ENCODE results near the gene CETN3.

The CETN3 gene

DNA sequence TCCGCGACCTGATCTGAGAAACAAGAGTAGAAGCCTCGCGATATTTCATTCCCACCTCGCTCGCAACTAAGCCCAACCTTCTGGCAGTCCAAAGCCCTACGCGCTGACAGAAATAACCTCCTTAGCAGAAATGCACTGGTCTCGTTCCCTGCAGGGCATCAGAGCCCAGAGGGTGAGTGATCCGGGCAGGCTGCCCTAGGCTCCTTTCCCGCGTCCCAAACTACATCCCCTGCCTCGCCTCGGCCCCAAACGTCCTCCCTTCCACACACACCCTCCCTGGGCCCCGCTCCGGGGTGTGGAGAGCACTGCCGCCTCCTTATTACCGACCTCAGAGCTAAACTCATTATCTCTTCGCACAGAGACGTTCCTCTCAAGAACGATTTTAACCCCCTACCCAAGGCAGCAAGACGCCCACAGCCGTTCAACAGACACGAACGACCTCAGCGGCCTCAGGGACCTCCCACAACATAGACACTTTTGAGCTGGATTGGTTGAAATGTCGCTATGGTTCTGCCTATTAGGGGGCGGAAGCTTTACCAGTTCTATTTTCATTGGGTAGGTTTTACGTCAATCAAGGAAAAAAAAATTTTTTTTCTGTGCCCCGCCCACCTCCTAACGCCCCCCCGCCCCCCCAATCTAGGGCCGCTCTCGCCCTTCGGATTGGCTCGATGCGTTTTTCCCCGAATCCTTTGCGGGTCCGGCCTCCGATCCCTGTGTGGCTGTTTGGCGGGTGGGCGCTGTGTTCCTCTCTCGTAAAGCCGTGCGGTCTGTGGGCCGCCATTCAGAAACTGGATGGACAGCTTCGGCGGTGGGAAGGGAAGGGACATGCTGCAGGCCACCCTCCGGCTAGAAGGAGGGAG is at the start of gene CETN3:
TSS of gene CETN3 (minus strand) at position 439 of the 860 bp plus-strand sequence. CDS start at position 344, 95 bp downstream.
- peak; percentile 94 for DNase-seq

DNA sequence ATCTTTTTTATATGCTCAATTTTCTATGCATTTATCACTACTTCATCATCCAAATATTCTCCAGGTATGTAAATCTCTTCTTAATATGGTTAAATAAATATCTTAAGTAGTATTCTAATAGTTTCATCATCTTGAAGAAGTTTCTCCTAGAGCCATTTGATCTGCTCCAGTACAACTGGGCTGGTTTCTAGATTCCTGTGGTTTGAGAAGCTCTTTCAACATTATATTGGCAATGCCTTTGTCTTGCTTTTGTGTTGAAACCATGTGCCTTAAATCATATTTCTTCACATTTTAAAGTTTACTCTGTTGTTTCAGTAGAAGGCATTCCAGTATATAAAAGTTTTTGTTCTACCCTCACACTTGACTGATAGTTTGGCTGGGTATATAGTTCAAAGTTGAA is 37.4 kb upstream of the CETN3 start:
- DNase-seq: no peak

DNA sequence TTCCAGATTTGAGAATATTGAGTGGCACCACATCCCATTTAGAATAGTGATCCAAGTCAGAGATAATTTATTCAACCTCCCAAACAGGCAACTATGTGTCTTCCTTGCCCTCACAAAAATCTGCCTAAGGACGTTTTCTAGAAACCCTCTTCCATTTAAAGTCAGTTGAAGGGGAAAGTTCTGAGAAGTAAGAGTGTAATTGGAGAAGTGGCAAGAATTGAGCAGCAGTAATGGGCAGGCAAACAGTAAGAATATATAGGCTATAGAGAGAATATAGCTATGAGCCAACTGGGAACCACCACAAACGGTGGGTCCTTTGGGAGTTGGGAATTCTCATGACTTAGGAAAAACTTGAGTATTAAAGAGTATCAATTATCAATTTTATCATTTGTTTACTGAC is 31.1 kb upstream of the CETN3 start:
- DNase-seq: no peak

DNA sequence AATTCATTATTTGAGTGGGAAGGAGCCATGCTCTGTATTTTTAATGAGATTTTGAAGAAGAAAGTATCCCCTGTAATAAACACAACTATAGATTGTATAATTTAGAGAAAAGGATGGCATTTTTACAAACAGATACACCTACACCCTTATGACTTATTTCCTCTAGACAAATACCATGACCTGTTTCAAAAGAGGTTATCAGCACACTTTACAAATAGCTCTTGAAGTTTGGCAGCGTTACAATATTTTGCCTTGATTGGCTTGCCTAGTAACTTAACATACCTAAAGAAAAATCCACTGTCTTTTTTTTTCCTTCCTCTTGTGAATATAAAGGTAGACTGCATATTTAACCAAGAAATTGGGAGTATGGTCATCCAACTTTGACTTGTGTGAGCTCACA is 28.5 kb upstream of the CETN3 start:
- no peak for DNase-seq

DNA sequence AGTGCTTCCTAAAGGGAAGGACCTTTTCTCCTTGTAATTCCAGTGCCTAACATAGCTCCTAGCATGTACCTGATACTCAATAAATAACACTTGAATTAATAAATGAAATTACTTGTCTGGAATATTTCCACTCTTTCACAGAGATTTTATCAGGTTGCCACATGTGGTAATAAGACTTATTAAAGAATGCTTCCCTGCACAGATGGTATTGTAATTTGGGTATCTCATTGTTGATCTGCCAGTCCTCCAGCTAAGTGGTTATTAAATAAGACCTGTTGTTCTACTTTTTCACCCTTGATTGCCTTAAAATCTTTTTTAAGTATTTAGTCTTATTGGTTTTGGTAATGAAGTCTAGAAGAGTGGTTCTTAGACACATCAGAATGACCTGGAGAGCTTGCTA is 28.1 kb upstream of the CETN3 start:
- DNase-seq: no peak

DNA sequence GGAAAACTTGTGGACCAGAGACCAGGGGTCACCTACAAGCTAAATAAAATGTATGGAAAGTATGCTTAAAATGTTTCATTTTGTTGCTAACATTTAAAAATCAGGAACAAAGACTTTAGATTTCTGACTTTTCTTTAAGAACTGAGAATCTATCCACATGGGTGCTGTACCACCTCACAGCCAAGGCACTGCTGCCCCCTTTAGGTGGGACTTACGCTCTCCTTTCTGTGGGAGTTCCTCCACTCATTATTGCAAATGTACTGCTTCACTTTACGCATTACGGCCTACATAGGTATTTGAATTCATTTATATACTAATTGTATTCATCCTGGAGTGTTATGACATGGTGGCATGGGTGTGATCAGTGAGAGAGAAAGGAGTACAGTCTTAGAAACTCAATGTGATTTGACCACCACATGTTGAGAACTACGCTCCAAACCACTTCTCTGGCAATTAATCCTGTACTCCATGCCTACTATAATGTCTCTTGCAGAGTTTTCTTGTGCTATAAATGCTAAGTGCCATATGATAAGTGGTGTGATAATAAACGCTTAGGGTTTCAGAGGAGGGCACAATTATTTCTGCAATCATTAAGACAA is 24.7 kb upstream of the CETN3 start:
- DNase-seq: no peak

DNA sequence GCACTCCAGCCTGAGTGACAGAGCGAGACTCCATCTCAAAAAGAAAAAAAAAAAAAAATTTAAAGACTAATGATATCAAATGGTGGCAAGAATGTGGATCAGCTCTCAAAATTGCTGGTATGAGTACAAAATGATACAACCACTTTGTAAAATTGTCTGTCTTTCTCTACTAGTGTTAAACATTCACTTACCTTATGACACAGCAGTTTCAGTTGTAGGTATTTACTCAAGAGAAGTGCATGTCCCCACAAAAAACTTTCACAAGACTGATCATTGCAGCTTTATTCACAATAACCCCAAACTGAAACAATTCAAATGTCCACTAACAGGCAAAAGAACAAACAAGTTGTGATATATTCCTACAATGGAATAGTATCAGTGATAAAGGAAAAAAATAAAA is 14.7 kb upstream of the CETN3 start:
- no peak for DNase-seq

DNA sequence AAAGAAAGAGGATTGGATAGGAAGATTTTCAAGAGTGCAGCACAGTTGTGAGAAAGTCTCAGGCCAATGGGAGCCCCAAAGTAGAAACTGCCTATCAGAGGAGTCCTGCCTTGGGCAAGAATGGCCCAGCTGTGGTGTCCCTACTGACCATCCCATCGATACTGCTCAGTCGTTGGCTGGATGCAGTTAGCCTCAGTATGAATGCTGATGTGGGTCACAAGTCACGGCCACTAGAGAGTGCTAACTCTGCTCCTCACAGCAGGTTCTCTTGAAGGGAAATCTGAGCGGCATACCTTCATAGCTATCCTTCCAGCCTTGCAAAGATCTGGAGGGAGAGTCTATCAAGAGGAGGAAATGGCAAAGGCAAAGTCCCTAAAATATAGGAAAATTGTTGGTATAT is 11.6 kb upstream of the CETN3 start:
- DNase-seq: no peak

DNA sequence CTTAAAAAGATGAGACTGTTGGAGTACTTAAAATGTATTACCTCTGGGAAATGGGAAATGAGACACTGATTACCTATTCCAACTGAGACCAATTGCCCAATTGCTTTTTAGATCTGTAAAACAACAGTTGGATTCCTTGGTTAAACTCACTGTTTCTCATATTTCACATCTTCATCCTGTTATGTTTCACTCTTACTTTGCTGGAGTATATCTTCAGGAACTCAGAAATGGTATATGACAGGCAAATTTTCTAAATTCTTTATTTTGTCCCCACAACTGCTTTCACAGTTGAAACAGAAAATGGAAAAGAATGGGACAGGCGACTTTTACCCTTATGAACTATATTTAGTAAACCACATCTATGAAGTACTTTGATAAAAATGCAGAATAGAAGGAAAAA is 8.7 kb upstream of the CETN3 start:
- DNase-seq: no peak

DNA sequence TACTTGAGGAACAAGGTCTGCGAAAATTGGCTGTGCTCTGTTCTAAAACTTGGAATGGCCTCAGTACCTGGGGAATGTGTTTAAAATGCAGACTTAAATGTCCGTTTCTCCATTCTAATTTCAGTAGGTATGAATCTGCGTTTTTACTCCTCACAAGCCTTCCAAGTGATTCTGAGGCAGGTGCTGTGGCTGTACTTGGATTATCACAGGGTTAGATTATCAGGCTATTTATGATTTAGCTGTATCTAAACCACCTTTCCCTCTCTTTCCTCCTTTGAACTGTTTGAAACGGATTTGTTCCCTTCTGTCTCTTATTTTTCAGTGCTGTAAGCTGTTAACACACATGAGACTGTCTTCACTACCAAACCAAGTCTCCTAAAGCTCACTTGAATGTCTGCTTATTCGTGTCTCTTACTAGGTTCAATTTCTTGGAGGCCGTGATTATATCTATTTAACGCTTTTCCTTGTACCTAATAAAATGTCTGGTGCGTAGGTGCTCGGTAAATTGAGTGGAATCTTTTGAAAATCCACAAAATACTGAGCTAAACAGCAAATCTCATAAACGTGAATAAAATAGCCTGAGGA is 714 bp upstream of the CETN3 start:
- DNase-seq: no peak

DNA sequence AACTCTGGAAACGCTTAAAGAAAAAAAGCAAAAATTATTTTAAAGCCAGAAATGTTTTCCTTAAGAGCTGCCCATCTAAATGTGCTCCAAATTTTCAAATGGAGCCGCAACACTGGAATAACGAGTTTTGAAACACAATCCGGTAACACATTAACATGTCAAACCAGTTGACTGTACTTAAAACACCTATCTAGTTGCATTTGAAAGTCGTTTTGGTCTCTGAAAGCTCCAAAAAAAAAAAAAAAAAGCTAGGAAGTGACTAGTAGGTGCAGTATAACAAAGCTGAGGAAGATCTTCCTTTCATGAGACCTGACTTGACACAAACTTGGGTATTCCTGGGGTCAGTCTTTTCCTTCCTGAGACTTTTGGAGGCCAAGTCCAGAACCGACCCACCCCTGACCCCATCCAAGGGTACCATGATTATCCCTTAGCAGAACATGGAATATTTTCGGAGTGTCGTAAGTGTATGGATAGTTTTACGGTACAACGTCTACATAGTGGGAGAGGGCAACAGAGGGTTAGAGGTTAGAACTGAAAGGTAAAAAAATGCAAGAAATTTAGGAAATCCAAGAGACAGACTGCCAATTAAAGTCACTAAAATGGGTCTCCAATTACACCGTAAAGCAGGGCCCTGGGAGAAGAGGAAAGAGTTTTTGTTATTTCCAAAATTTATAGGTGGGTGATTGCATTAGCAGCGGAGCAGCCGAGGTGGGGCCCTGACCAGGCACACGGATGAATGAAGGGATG is 812 bp downstream of the CETN3 start:
- no peak for DNase-seq

DNA sequence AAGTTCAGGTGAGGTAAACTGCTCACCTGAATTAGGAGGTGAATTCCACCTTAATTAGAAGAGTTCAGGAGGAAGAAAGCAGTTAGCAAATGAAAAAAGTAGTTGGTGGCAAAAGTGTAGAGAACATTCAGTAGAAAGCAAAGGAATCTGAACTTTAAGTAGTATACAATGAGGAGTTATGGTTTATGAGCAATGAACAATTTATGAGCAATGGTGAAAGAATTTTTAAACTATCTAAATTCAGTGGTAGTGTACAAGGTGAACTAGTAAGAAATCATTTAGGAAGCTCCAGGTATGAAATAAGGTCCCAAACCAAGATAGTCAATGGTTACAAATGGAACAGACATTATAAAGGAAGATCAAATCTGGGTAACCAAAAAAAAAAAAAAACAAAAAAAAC is 3.1 kb downstream of the CETN3 start:
- no peak for DNase-seq

DNA sequence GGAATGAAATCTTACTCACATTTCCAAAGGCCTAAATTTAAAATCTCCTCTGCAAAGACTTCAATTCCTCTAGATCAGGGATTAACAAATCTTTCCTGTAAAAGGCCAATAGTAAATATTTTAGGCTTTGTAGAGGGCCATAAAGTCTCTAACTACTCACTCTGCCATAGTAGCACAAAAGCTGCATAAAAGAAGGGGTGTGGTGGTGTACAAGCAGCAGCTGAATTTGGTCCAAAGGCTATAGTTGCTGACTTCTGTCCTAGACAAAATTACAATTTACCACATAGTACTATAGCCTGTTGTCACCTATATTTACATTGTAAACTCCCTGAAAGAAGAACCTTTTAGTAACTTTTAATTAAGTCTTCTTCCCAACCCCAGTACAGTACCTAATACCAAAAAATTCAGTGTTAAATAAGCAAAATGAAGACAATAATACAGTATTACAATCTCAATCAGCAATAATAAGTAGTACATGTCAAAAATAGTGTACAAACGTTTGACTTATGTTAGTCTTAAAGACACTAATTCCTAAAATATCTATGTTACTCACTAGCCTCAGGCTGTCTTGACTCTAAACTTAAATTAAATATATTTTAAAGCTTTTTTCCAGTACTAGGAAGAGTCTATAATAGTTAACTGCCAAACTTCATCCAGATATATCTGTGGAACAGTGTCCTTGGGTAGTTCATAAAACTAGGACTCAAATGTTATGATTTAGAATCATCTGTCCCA is 6.9 kb downstream of the CETN3 start:
- no peak for DNase-seq

DNA sequence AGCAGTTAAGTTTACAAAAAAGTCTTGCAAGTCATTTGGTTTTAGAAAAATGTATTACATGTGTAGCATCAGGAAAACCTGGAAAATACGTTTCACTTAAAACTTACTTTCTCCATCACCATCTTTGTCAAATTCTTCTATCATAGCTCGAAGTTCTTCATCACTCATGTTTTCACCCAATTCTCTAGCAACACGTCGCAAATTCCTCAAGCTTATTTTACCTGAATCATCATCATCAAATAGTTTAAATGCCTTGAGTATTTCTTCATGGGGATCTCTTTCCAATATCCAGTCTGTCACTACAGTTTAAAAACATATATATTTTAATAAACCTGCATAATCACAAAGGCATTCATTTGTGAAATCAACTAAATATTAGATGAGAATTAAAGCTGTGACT is 10.3 kb downstream of the CETN3 start:
- no peak for DNase-seq

DNA sequence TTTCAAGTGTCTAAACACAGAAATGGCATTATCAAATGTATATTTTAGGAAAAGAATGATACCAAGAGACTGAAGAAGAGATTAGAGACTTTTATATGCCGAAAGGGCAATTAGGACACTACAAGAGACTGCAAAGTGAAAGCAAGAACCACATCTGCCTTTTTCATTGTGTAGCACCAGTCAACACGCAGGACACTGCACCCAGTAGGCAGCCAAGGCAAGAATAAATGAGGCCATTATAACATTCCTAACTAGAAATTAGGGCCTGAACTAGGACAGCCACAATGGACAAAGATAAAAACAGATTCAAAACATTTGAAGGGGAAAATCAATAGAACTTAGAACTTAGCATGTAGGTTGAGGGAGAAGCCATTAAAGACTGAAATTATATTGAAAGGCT is 10.8 kb downstream of the CETN3 start:
- no peak for DNase-seq

DNA sequence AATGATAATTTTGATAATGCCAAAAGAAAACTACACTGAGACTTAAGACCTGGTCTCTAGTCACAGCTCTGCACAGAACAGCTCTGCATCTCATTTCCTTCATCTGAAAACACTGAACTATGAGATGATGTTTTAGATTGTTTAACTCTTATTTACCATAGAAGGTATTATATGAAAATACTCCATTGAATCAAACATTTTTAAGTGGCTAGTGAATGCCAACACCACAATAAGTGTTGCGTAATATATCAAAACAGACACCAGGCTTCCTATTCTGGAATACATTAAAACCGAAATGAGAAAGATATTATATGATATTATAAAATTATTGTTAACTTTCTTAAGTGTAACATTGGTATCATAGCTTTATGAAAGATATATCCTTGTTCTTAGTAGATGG is 14.6 kb downstream of the CETN3 start:
- DNase-seq: no peak

DNA sequence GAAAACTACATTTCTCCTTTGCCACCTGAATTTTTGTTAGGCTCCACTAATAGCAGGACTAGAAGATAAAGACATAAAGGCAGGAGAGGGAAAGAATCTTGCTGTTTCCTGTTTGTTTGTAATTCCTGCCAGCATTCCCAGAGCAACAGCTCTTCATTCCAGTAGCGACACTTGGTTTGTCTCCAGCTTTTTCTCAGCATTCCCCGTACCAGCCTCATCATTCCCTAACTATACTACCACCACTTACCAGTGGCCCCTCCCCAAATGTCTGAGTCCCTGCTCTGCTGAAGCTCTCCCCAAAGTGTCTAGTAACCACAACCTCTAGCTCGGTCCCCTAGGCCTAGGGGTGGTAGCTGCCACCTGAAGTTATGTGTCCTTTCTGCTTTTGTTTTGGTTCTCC is 18.6 kb downstream of the CETN3 start:
- DNase-seq: no peak

DNA sequence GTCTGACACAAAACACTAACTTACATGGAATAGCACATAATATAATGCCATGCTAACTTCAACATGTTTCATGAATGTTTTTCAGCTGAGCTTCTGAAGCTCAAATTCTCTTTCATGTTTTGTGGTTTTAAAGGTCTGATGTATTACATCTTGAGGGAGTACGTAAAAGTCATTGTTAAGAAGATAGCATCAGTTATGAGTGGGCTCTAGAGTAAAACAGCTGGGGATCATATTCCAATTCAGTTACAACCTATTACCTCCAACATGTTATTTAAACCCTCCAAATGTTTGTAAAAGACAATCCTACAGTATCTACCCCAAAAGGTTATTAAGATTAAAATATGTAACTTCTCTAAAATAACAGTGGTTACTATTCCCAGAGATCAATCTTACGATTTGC is 19.2 kb downstream of the CETN3 start:
- no peak for DNase-seq

DNA sequence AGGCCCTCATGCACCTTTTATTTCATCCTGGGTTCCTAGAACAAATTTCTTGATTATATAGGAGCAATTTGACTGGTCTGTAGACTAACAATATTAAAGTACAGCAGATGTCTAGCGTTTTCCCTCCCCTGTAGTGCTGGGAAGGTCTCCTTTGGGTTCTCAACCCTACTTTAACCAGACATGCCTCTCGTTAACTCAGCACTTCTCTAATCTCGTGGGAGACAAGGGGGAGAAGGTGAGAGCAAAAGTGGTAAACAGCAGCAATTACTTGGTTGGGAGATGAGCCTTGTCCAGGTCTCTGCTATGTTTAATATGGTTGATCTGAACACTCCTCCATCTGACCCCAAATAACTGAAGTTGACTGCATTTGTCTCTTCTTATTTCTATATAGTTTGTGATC is 22.0 kb downstream of the CETN3 start:
- no peak for DNase-seq

DNA sequence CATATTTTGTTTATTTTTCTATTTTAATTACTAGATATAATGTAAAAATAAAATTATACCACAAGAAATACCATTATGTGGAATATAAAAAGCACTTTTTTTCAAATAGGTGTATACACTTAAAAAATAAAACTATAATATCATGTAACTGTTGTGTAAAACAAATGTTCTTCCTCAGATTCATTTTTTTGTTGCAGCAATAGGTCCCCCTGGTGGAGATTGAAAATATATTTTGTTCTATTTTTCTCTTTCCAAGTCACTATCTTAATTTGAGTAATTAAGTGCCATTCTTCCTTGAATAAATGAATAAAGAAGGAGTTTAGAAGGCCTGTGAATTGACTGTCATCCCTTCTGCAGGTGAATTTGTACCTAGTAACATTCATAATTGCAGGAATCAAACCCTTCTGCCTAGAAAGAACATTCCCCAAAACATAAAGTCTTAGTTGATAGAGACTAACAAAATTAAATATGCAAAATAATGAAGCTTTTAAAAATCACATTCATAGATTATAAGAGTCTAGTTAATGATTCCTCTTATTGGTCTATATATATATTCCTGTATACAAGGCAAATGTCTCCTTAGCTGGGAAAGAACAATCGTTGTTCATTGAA is 23.4 kb downstream of the CETN3 start:
- DNase-seq: no peak

DNA sequence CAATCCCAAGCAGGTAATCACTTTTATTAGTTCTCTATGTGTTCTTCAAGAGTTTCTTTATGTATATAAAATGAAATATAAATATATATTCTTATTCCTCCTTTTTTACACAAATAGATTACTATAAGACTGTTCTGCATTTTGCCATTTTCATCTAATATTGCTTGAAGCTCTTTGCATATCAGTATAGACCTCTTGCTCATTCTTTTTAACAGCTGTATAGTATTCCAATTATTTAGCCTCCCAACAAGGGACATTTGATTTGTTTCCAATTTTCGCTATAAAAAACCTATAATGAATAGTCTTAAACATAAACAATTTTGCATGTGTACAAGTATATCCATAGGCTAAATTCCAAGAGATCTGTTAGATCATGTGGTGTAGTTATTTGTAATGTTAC is 25.2 kb downstream of the CETN3 start:
- DNase-seq: no peak

DNA sequence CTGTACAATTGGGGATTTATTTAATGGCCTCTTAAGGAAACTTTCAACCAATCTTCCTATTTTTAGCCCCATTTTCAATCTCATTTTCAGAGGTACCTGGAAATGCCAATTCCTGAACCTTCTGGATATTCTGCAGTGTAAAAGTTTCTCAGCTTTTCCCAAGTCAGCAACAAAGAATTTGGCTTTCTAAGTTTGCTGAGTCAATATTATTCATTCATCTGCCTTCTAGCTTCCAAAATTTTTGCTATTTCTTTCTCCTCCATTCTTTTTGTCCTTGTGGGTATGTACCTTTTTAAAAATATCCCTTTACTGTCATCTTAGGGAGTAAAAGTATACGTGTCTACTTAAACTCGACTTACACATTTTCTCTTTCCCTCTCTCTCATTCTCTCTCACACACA is 25.7 kb downstream of the CETN3 start:
- no peak for DNase-seq
